GM12864 (cell line): Measurements from ENCODE around the gene PC.
A peak's percentile ranks its signal among the peaks of the same experiment; 100 is the strongest.

Experiments used
- DNase-seq: peaks from one replicate; pipeline ENCODE4 v3.0.0-alpha.2; 2011; ENCODE audit warnings: low read depth
- H3K4me3 ChIP-seq: 2 replicates; pipeline ENCODE4 v1.5.1; 2011; ENCODE audit warnings: mild to moderate bottlenecking, low read depth, low read length, control low read depth
- TF ChIP-seq, protein P1 (sequence below): IDR thresholded peaks from 2 replicates; pipeline ENCODE4 v1.5.1; 2011; ENCODE audit warnings: low read depth, mild to moderate bottlenecking, moderate library complexity, low read length, control low read depth, inconsistent platforms; ENCODE audit errors: missing control alignments

PC gene

DNA sequence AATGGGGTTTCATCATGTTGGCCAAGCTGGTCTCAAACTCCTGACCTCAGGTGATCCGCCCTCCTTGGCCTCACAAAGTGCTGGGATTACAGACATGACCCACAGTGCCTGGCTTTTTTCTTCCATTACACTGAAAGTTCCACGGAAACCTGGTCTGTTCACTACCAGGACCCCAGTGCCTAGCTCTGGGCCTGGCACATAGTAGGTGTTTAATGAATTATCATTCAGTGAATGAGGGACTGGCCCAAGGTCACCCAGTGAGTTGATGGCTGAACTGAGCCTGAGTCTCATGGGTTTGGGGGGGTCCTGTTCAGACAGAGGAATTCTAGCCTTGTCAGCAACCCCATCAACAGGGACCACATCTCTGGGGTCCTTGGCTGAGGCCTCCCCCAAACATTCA lies 20.0 kb upstream of the PC start:
- TF ChIP-seq, protein P1, sequence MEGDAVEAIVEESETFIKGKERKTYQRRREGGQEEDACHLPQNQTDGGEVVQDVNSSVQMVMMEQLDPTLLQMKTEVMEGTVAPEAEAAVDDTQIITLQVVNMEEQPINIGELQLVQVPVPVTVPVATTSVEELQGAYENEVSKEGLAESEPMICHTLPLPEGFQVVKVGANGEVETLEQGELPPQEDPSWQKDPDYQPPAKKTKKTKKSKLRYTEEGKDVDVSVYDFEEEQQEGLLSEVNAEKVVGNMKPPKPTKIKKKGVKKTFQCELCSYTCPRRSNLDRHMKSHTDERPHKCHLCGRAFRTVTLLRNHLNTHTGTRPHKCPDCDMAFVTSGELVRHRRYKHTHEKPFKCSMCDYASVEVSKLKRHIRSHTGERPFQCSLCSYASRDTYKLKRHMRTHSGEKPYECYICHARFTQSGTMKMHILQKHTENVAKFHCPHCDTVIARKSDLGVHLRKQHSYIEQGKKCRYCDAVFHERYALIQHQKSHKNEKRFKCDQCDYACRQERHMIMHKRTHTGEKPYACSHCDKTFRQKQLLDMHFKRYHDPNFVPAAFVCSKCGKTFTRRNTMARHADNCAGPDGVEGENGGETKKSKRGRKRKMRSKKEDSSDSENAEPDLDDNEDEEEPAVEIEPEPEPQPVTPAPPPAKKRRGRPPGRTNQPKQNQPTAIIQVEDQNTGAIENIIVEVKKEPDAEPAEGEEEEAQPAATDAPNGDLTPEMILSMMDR: no peak
- no peak for DNase-seq
- H3K4me3 ChIP-seq: no peak overlapping the region

DNA sequence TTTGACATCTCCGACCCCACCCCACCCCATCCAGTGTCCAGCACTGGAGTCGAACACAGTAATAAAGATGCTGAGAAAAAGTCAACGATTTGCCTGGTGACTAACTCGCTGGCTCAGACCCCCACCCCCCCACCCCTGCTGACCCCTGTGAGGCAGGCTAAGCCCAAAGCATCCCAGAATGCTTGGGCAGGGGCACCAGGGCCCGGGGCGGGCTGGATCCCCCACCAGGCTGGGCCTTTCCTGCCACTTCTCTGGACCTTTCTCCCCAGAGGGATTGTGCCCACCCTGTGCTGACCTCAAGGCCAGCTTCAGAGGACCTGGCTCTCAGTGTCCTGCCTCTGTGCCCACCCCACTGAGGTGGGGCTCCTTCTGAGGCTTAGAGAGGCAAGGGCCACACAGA lies 18.7 kb upstream of the PC start:
- H3K4me3 ChIP-seq: no peak overlapping the region
- DNase-seq: no peak
- TF ChIP-seq, protein P1: no peak

DNA sequence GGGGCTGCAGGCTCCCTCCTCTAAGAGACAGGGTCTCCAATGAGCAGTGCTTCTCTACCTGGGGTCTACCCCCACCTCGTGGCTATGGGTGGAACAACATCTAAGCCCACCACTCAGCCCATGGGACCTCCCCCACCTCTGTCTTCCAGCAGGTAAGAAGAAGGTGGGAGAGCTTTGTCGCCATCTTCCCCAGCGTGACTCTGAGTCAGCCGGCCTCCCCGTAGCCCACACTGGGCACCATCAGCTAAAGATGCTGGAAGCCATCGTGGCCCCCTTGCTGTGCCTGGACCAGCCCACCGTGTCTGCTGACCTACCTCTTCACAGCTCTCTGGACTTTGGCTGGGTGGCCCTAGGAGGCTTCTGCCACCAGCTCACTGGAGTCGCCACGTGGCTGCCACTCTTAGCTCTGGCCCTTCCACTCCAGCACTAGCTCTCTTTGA lies 17.9 kb upstream of the PC start:
- H3K4me3 ChIP-seq: no peak overlapping the region
- TF ChIP-seq, protein P1: peak; percentile 71
- no peak for DNase-seq

DNA sequence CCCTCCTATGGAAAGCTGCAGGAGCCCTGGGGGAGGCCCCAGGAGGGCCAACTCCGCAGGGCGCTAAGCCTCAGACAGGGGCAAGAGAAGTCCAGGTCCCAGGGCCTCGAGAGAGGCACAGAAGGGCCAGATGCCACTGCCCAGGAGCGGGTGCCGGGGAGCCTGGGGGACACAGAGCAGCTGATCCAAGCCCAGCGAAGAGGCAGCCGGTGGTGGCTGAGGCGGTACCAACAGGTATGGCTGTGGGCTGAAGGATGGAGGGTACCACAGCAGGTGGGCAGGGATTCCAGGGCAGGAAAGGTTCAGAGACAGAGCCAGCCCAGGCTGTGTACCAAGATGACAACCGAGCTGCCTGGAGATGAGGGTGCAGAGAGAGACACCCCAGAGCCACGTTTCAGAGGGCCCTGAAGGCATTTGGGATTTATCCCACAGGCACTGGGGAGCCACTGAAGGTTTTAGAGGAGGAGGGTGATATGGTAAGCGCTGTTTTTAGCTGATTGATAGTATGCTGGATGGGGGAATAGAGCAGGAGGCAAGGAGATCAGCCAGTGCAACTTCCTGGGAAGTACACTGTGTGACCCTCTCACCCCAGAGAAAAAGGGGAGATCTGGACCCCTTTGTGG lies 17.3 kb upstream of the PC start:
- H3K4me3 ChIP-seq: no peak overlapping the region
- TF ChIP-seq, protein P1: no peak
- DNase-seq: no peak

DNA sequence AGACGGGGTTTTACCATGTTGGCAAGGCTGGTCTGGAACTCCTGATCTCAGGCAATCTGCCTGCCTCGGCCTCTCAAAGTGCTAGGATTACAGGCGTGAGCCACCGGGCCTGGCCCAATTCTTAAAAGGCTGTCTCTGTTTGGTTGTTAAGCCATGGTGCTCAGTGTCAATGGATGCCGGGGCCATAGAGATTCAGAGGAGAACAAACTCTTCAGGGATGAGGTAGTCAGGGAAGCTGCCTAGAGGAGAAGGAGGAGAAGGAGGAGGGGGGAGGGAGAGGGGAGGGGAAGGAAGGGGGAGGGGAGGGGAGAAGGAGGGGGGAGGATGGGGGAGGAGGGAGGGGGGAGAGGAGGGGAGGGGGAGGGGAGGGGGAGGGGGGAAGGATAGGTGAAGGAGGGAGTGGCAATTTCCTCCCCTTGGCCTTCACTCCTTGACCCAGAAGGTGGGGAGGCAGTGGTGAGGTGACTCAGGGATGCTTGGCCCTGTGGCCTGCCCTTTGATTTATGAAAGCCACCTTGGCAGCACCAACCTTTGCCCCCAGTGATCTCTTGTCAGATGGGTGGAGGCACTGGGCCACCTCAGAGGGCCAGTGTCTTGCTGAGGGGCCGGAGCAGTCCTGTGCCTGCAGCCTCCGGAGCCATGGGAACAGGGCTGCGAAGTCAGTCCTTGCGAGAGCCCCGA lies 16.7 kb upstream of the PC start, which contains the start of gene C11orf86:
TSS of gene C11orf86 (plus strand) at position 581 of the 681 bp plus-strand sequence. CDS start at position 640, 59 bp downstream.
- DNase-seq: no peak
- TF ChIP-seq, protein P1: no peak
- no peak within 1 kb of the TSS for H3K4me3 ChIP-seq

DNA sequence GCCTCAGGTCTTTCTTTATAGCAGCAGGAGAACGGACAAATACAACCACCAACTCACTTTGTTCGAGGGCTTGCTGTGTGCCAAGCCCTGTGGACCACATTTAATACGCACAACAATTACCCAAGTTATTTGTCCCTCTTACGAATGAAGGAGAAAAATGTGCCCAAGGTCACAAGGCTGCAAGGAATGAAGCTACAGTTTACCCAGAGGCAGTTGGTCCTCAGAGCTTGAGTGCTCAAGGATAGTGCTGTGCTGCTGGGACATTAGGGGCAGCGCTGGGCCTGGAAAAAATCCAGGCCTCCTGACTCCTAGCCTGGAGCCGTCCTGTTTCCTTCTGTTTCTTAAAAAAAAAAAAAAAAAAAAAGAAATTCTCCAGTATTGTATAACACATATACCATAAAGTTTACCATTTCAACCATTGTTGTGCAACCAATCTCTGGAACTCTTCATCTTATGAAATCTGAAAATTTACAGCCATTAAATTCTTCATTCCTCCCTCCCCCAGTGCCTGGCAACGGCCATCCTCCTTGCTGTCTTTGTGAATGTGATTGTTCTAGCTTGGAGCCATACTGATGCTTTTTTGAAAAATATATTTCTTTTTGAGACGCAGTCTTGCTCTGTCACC lies 15.9 kb upstream of the PC start:
- no peak for DNase-seq
- TF ChIP-seq, protein P1: no peak
- no peak overlapping the region for H3K4me3 ChIP-seq
